H4 (cell line): ENCODE results near the gene GBX1. TPM values are rescaled to one million over a fixed set of nuclear protein-coding genes. Genes with fewer than 3 reads are reported as not detected.

Source experiments
- DNase-seq: peaks from one replicate; pipeline ENCODE4 v3.0.0-alpha.2; 2015; ENCODE audit warnings: low spot score
- total RNA-seq: library from RNA; depleted of rRNA; stranded (reverse); fragments of >200 nt; shearing (Covaris generic); gene quantifications from 2 replicates; pipeline ENCODE4 v1.2.3, GENCODE V29; 2014; rRNA removed

Gene GBX1
- total RNA-seq, 1 experiment from 2014 or later: not detected

- DNase-seq: no peak
These were observed 53.1 kb downstream of the GBX1 start for GRCh38 chr7:151114151-151115090.

- DNase-seq: peak; percentile 48
These were observed 53.9 kb downstream of the GBX1 start for GRCh38 chr7:151113344-151114150.

- DNase-seq: peak; percentile 69
These were observed 56.4 kb downstream of the GBX1 start for GRCh38 chr7:151110941-151111645.

GRCh38 chr7:151110236-151110940, 57.1 kb downstream of the GBX1 start:
- no peak for DNase-seq

- no peak for DNase-seq
These were observed 58.1 kb downstream of the GBX1 start for GRCh38 chr7:151109094-151110048.

GRCh38 chr7:151107882-151108281, 59.6 kb downstream of the GBX1 start:
- no peak for DNase-seq

GRCh38 chr7:151104411-151105235, 62.9 kb downstream of the GBX1 start:
- no peak for DNase-seq

GRCh38 chr7:151103973-151104372, 63.5 kb downstream of the GBX1 start:
- DNase-seq: no peak

GRCh38 chr7:151102991-151103390, 64.5 kb downstream of the GBX1 start:
- no peak for DNase-seq

- DNase-seq: no peak
These were observed 65.7 kb downstream of the GBX1 start for GRCh38 chr7:151101621-151102396.

GRCh38 chr7:151100921-151101320, 66.6 kb downstream of the GBX1 start:
- no peak for DNase-seq

- no peak for DNase-seq
These were observed 67.8 kb downstream of the GBX1 start for GRCh38 chr7:151099486-151100211.

Other genes with a start within 250 kb of the GBX1 start
- gene KCNH2, start 189.4 kb downstream of the GBX1 start, total RNA-seq: 0.58 and 0.84 TPM in 2 replicates
- 0.29 and 0.60 TPM in 2 replicates for gene NOS3, start 176.7 kb downstream of the GBX1 start, total RNA-seq
- 0.17 TPM in 1 of 2 replicates, not detected in the other for gene ATG9B, start 143.2 kb downstream of the GBX1 start, total RNA-seq
- gene ABCB8, start 139.2 kb downstream of the GBX1 start, total RNA-seq: 25.2 and 26.5 TPM in 2 replicates
- 0.10 TPM in 1 of 2 replicates, not detected in the other for gene ASIC3, start 119.2 kb downstream of the GBX1 start, total RNA-seq
- gene CDK5, start 109.8 kb downstream of the GBX1 start, total RNA-seq: 43.8 and 46.0 TPM in 2 replicates
- 61.6 and 82.9 TPM in 2 replicates for gene SLC4A2, start 108.1 kb downstream of the GBX1 start, total RNA-seq
- 70.0 and 100 TPM in 2 replicates for gene FASTK, start 86.9 kb downstream of the GBX1 start, total RNA-seq
- 37.1 and 37.3 TPM in 2 replicates for gene TMUB1, start 84.2 kb downstream of the GBX1 start, total RNA-seq
- 26.1 and 36.6 TPM in 2 replicates for gene AGAP3, start 81.2 kb downstream of the GBX1 start, total RNA-seq
- gene ASB10, start 19.6 kb upstream of the GBX1 start, total RNA-seq: not detected in 2 replicates
- 0.64 TPM in 1 of 2 replicates, not detected in the other for gene H2BK1, start 42.8 kb upstream of the GBX1 start, total RNA-seq
- gene ABCF2, start 59.5 kb upstream of the GBX1 start, total RNA-seq: 88.1 and 92.4 TPM in 2 replicates
- 26.0 and 32.9 TPM in 2 replicates for gene CHPF2, start 64.8 kb upstream of the GBX1 start, total RNA-seq
- 35.5 and 35.9 TPM in 2 replicates for gene SMARCD3, start 81.0 kb upstream of the GBX1 start, total RNA-seq
- 63.0 and 70.1 TPM in 2 replicates for gene NUB1, start 174.1 kb upstream of the GBX1 start, total RNA-seq
- 0.88 TPM in 1 of 2 replicates, not detected in the other for gene WDR86, start 242.3 kb upstream of the GBX1 start, total RNA-seq